GM12878 (cell line): Measurements from ENCODE around the gene TTI1. TPM values are rescaled to one million over a fixed set of nuclear protein-coding genes. Genes with fewer than 3 reads are reported as not detected.
A peak's percentile ranks its signal among the peaks of the same experiment; 100 is the strongest.

Experiments
- ATAC-seq: fragments of 200-7000 bp; cut with Tn5 transposase; 3 replicates; pipeline ENCODE4 v1.9.1; 2020; ENCODE audit warnings: mild to moderate bottlenecking, moderate library complexity
- BruUV-seq: library from RNA; stranded (reverse); fragments of 400-500 nt; replicated peaks from 2 replicates; lab custom pipeline; 2021; lab: Mats Ljungman, UMichigan
- CTCF ChIA-PET: fragments of 300-600 bp; sonication (Branson Sonifier 250); formaldehyde crosslinking; extraction: SDS; loops from one replicate; lab custom pipeline; 2021; ENCODE audit warnings: inconsistent platforms; lab: Yijun Ruan, JAX
- POLR2A ChIA-PET: fragments of 350-600 bp; formaldehyde crosslinking; extraction: SDS; loops from one replicate; lab custom pipeline; 2021; ENCODE audit warnings: inconsistent platforms; lab: Charles Lee
- RAD21 ChIA-PET: fragments of 300-600 bp; sonication (Branson Sonifier 250); formaldehyde crosslinking; loops from one replicate; lab custom pipeline; 2023; ENCODE audit warnings: antibody characterized with exemption; ENCODE audit not compliant: unreplicated experiment; lab: Charles Lee
- SMC1A ChIA-PET: fragments of 300-600 bp; sonication (Branson Sonifier 250); formaldehyde crosslinking; loops from one replicate; lab custom pipeline; 2023; ENCODE audit not compliant: unreplicated experiment, uncharacterized antibody; lab: Charles Lee
- DNase-seq: peaks from one replicate; pipeline ENCODE4 v3.0.0-alpha.2; 2011; ENCODE audit warnings: low read depth, low spot score
- FAIRE-seq: peaks from 3 replicates; lab custom pipeline; 2011; peaks lifted over from hg19 to GRCh38; lab: Jason Lieb, UNC
- H2AFZ ChIP-seq: 2 replicates; pipeline ENCODE4 v1.6.0; 2011; ENCODE audit warnings: low read depth, low read length, control low read depth; ENCODE audit not compliant: control insufficient read depth
- H3K27ac ChIP-seq: 2 replicates; pipeline ENCODE4 v1.5.1; 2011; ENCODE audit warnings: control low read depth; ENCODE audit not compliant: control insufficient read depth, insufficient read depth
- H3K27me3 ChIP-seq, 2 experiments: replicated peaks in 1 of 2; 2 replicates each; pipeline versions ENCODE4 v1.6.0 to v1.6.1; 2011; ENCODE audit warnings: low read length in 1 of 2; ENCODE audit not compliant: control insufficient read depth in 2 of 2, insufficient read depth in 2 of 2
- H3K36me3 ChIP-seq, 2 experiments: 2 replicates each; pipeline ENCODE4 v1.5.1; 2011; ENCODE audit warnings: low read length in 1 of 2; ENCODE audit not compliant: control insufficient read depth in 2 of 2, insufficient read depth in 2 of 2
- H3K4me1 ChIP-seq: 2 replicates; pipeline ENCODE4 v1.6.1; 2011; ENCODE audit warnings: mild to moderate bottlenecking, low read length, moderate library complexity, mixed read lengths; ENCODE audit not compliant: control insufficient read depth, insufficient read depth
- H3K4me2 ChIP-seq: 2 replicates; pipeline ENCODE4 v1.6.0; 2011; ENCODE audit warnings: control low read depth; ENCODE audit not compliant: control insufficient read depth, insufficient read depth
- H3K4me3 ChIP-seq: fragments of 200-600 bp; sonication (generic); 2 replicates; pipeline ENCODE4 v1.5.1; 2016
- H3K79me2 ChIP-seq: 2 replicates; pipeline ENCODE4 v1.6.0; 2011; ENCODE audit warnings: low read length; ENCODE audit not compliant: control insufficient read depth, insufficient read depth
- H3K9ac ChIP-seq: 2 replicates; pipeline ENCODE4 v1.8.0; 2011; ENCODE audit warnings: low read length, control low read depth, mixed read lengths; ENCODE audit not compliant: control insufficient read depth, insufficient read depth
- H3K9me3 ChIP-seq: replicated peaks from 3 replicates; pipeline ENCODE4 v1.5.1; 2011; ENCODE audit warnings: mild to moderate bottlenecking, low read length; ENCODE audit not compliant: control insufficient read depth, insufficient read depth
- H4K20me1 ChIP-seq: 2 replicates; pipeline ENCODE4 v1.6.0; 2011; ENCODE audit not compliant: control insufficient read depth, insufficient read depth
- IKZF2 ChIP-seq, 2 experiments: fragments of 450-650 bp; IDR thresholded peaks; 2 replicates each; pipeline ENCODE4 v1.6.1; 2017; ENCODE audit warnings: mild to moderate bottlenecking in 2 of 2, moderate library complexity in 2 of 2
- MTA3 ChIP-seq: IDR thresholded peaks from 2 replicates; pipeline ENCODE4 v1.6.1; 2012; ENCODE audit warnings: low read length, inconsistent platforms, borderline replicate concordance
- POU2F2 ChIP-seq: IDR thresholded peaks from 3 replicates; pipeline ENCODE4 v1.6.1; 2011; ENCODE audit warnings: low read depth, mild to moderate bottlenecking, low read length, borderline replicate concordance
- SPI1 ChIP-seq: IDR thresholded peaks from 2 replicates; pipeline ENCODE4 v1.6.1; 2011; ENCODE audit warnings: low read depth, mild to moderate bottlenecking, low read length, moderate library complexity, borderline replicate concordance; ENCODE audit not compliant: insufficient read depth
- WGBS: methylation state at CpG from one replicate; pipeline ENCODE4 v1.1.6; 2016; ENCODE audit warnings: low lambda C conversion rate; ENCODE audit not compliant: insufficient replicate concordance, insufficient coverage; ENCODE audit errors: missing lambda C conversion rate; 5-methylcytosine and 5-hydroxymethylcytosine counted together
- in situ Hi-C: fragments of 300-500 bp; cut with MboI; formaldehyde crosslinking; loops from 9 replicates; pipeline ENCODE4 v1.14.3; 2018; ENCODE audit warnings: mixed read lengths
- intact Hi-C: fragments of 100-400 bp; cut with micrococcal nuclease; formaldehyde crosslinking; loops from one replicate; pipeline ENCODE4 v1.14.2; 2022; ENCODE audit not compliant: unreplicated experiment
- polyA plus RNA-seq, 11 experiments: library from polyadenylated mRNA; depleted of rRNA in 4 of 11; unstranded in 6 of 11; stranded (reverse) in 5 of 11; fragments of >200 nt; fragmentation: Nextera tagmentation in 4 of 11; fragmentation: Illumina TruSeq in 1 of 11; extraction: Ambion mirVana in 4 of 11; extraction: Trizol in 1 of 11; gene quantifications; 1 replicate in 1 of 11; 2 replicates in 10 of 11; pipeline versions ENCODE4 v1.2.1 to v1.2.3, GENCODE V29; 2011 to 2016; ENCODE audit warnings: inconsistent platforms in 2 of 11, missing spikeins in 2 of 11, low read depth in 1 of 11
- total RNA-seq, 4 experiments: library from RNA; depleted of rRNA in 3 of 4; stranded (reverse); fragments of >200 nt in 3 of 4; fragmentation: Illumina TruSeq in 1 of 4; extraction: Trizol in 1 of 4; gene quantifications; 2 replicates each; pipeline versions ENCODE4 v1.2.1 to v1.2.3, GENCODE V29; 2013 to 2021
- TF ChIP-seq, protein P1 (sequence below): IDR thresholded peaks from 2 replicates; pipeline ENCODE4 v1.6.1; 2012; ENCODE audit warnings: mild to moderate bottlenecking, low read depth, low read length
- TF ChIP-seq, protein P2 (sequence below): fragments of 450-650 bp; IDR thresholded peaks from 2 replicates; pipeline ENCODE4 v1.6.1; 2018; ENCODE audit warnings: mild to moderate bottlenecking, low read depth, moderate library complexity; ENCODE audit not compliant: partially characterized antibody
- TF ChIP-seq, protein P3 (sequence below): fragments of 450-650 bp; IDR thresholded peaks from 2 replicates; pipeline ENCODE4 v1.6.1; 2016; ENCODE audit warnings: mild to moderate bottlenecking

TTI1 gene
- total and polyA plus RNA-seq, 10 of the 15 experiments (the other 5 are each of a cell fraction or from before 2014, with no cell fraction given) = 5.3 to 44.6 (median 24.9) TPM

DNA sequence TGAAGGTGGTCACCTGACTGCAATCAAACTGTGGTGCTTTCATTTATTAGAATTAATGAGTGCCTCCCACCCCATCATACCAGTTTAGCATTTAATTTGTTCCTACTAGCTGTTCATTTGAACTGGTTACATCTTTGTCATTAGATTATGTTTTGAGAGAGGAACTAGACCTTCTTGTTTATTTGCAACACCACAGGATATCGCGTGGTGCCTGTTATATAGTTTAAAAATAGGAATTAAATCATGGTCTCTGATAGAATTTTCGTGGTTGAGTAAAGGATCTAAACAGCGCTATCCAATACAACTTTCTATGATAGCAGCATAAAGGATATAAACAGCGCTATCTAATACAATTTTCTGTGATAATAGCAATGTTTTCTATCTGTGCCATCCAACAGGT is 3.1 kb upstream of the TTI1 start:
- intact Hi-C loops = no loop called here

DNA sequence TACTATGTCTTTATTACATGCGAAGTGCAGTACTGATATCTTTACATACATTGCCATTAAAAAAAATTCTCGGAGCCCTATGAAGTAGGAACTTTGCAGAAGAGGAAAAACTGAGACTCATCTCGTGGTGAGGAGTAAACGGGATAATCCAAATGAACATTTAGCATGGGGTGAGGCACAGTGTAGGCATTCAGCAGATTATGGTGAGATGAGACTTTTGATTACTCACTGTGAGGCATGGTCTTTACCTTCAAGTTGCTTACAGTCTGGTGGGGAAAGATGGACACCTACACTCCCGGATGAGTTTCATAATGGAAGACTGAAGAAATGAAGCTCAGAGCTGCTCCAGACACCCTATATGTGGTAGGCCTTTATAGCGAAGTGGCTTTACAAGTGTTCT is 1.7 kb upstream of the TTI1 start:
- WGBS = 86% methylated on average over 6 of the region's 6 CpGs
- Histone ChIP-seq H3K27me3 (no peaks in the 10 kb centered on the region), H3K4me3 (peak overlapping the region; percentile 91), H3K9ac (peak overlapping the region; percentile 98), H3K79me2 (peaks cover 86% of the 10 kb centered on the region), H2AFZ (no peak overlapping the region), H3K4me2 (peak overlapping the region; percentile 85), H4K20me1 (no peaks in the 10 kb centered on the region), H3K9me3 (no peaks in the 10 kb centered on the region), H3K27ac (no peak overlapping the region), H3K4me1 (peaks cover 10% of the 10 kb centered on the region), H3K36me3 (no peaks in the 10 kb centered on the region)
- intact Hi-C loops (no loop called here), in situ Hi-C loops (no loop called here)
- ChIA-PET CTCF (interaction anchor here (1.1 to 1.4 kb wide), 2 partner anchors 186 to 187 kb away, joined by 5 read pairs; no protein-coding TSS in a partner anchor), SMC1A (interaction anchor here (1.1 to 4.7 kb wide), 4 partner anchors 12 to 186 kb away, joined by 3 to 14 read pairs (median 4); no protein-coding TSS in a partner anchor), RAD21 (no interaction called here), POLR2A (interaction anchor here (0.5 to 0.9 kb wide), 3 partner anchors 14 to 141 kb away, joined by 3 to 6 read pairs (median 4); no protein-coding TSS in a partner anchor)
- DNase-seq (no peak), FAIRE-seq (no peak), ATAC-seq (no peak)
- BruUV-seq = TSS peak; percentile 53
- TF ChIP-seq IKZF2 (IDR thresholded peaks at IDR 0.05) (no peak), MTA3 (no peak), POU2F2 (no peak)
- TF ChIP-seq, protein P1, sequence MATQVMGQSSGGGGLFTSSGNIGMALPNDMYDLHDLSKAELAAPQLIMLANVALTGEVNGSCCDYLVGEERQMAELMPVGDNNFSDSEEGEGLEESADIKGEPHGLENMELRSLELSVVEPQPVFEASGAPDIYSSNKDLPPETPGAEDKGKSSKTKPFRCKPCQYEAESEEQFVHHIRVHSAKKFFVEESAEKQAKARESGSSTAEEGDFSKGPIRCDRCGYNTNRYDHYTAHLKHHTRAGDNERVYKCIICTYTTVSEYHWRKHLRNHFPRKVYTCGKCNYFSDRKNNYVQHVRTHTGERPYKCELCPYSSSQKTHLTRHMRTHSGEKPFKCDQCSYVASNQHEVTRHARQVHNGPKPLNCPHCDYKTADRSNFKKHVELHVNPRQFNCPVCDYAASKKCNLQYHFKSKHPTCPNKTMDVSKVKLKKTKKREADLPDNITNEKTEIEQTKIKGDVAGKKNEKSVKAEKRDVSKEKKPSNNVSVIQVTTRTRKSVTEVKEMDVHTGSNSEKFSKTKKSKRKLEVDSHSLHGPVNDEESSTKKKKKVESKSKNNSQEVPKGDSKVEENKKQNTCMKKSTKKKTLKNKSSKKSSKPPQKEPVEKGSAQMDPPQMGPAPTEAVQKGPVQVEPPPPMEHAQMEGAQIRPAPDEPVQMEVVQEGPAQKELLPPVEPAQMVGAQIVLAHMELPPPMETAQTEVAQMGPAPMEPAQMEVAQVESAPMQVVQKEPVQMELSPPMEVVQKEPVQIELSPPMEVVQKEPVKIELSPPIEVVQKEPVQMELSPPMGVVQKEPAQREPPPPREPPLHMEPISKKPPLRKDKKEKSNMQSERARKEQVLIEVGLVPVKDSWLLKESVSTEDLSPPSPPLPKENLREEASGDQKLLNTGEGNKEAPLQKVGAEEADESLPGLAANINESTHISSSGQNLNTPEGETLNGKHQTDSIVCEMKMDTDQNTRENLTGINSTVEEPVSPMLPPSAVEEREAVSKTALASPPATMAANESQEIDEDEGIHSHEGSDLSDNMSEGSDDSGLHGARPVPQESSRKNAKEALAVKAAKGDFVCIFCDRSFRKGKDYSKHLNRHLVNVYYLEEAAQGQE = no peak
- TF ChIP-seq, protein P2, sequence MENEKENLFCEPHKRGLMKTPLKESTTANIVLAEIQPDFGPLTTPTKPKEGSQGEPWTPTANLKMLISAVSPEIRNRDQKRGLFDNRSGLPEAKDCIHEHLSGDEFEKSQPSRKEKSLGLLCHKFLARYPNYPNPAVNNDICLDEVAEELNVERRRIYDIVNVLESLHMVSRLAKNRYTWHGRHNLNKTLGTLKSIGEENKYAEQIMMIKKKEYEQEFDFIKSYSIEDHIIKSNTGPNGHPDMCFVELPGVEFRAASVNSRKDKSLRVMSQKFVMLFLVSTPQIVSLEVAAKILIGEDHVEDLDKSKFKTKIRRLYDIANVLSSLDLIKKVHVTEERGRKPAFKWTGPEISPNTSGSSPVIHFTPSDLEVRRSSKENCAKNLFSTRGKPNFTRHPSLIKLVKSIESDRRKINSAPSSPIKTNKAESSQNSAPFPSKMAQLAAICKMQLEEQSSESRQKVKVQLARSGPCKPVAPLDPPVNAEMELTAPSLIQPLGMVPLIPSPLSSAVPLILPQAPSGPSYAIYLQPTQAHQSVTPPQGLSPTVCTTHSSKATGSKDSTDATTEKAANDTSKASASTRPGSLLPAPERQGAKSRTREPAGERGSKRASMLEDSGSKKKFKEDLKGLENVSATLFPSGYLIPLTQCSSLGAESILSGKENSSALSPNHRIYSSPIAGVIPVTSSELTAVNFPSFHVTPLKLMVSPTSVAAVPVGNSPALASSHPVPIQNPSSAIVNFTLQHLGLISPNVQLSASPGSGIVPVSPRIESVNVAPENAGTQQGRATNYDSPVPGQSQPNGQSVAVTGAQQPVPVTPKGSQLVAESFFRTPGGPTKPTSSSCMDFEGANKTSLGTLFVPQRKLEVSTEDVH = no peak

More for the DNA sequence above, 3.1 kb upstream of the TTI1 start:
- Histone ChIP-seq H3K9me3 (no peaks in the 10 kb centered on the region), H3K4me2 (peak overlapping the region; percentile 24), H3K36me3 (peaks cover 0 to 3% of the 10 kb centered on the region in 2 experiments; a peak in 1 of 4 replicates), H3K4me3 (peak overlapping the region; percentile 46; the same call in 1 of the 2 replicates)
- ATAC-seq = no peak
- in situ Hi-C loops = no loop called here
- no peak for FAIRE-seq
- DNase-seq = no peak
- BruUV-seq = no TSS peak
- CTCF ChIA-PET = interaction anchor here (0.9 to 1.5 kb wide), 6 partner anchors 10 to 185 kb away, joined by 3 to 8 read pairs (median 3); no protein-coding TSS in a partner anchor
- TF ChIP-seq SPI1 = 0 out of 2 replicates have a peak, but pooled peaks have one; percentile 1
- TF ChIP-seq, protein P3, sequence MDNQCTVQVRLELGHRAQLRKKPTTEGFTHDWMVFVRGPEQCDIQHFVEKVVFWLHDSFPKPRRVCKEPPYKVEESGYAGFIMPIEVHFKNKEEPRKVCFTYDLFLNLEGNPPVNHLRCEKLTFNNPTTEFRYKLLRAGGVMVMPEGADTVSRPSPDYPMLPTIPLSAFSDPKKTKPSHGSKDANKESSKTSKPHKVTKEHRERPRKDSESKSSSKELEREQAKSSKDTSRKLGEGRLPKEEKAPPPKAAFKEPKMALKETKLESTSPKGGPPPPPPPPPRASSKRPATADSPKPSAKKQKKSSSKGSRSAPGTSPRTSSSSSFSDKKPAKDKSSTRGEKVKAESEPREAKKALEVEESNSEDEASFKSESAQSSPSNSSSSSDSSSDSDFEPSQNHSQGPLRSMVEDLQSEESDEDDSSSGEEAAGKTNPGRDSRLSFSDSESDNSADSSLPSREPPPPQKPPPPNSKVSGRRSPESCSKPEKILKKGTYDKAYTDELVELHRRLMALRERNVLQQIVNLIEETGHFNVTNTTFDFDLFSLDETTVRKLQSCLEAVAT = no peak
- TF ChIP-seq, all 136 proteins: peak for 1
- ChIA-PET SMC1A (interaction anchor here (0.6 to 4.7 kb wide), 8 partner anchors 10 to 186 kb away, joined by 3 to 14 read pairs (median 4); no protein-coding TSS in a partner anchor), POLR2A (no interaction called here), RAD21 (interaction anchor here (1.8 kb wide), 1 partner anchor 185 kb away, joined by 6 read pairs; no protein-coding TSS in a partner anchor)
- Histone ChIP-seq H3K9ac (no peak overlapping the region), H4K20me1 (no peaks in the 10 kb centered on the region), H3K79me2 (peaks cover 84% of the 10 kb centered on the region), H3K4me1 (peaks cover 10% of the 10 kb centered on the region), H2AFZ (no peak overlapping the region), H3K27me3 (no peaks in the 10 kb centered on the region), H3K27ac (no peak overlapping the region)
- 90% methylated on average over 5 of the region's 5 CpGs for WGBS
